ENCODE measurements around the gene CGB2.

GRCh38 chr19:48988860-48989259 is 42.8 kb upstream of the CGB2 start:
- TF ChIP-seq EZH2 (IDR thresholded peaks at IDR 0.05; ENCODE audit: borderline replicate concordance, insufficient read depth, low read depth, low read length, poor library complexity, severe bottlenecking) (no peak), CTCF (IDR thresholded peaks at IDR 0.05) (no peak)

Data from B cell (primary cell).